BJ (cell line): ENCODE results near the gene ENTPD1. TPM values are rescaled to one million over a fixed set of nuclear protein-coding genes. Genes with fewer than 3 reads are reported as not detected.

Experiments
- CTCF ChIA-PET: fragments of 350-600 bp; formaldehyde crosslinking; extraction: SDS; loops from one replicate; lab custom pipeline; 2021; ENCODE audit warnings: antibody characterized with exemption, inconsistent platforms; lab: Yijun Ruan, JAX
- POLR2A ChIA-PET: fragments of 300-600 bp; sonication (Branson Sonifier 250); formaldehyde crosslinking; extraction: SDS; loops from one replicate; lab custom pipeline; 2021; ENCODE audit warnings: antibody characterized with exemption; lab: Charles Lee
- DNase-seq: peaks from one replicate; pipeline ENCODE4 v3.0.0-alpha.2; 2011; ENCODE audit warnings: low read depth
- H3K27me3 ChIP-seq: 2 replicates; pipeline ENCODE4 v1.6.0; 2011; ENCODE audit warnings: low read length; ENCODE audit not compliant: control insufficient read depth, insufficient read depth
- H3K36me3 ChIP-seq: 2 replicates; pipeline ENCODE4 v1.5.1; 2011; ENCODE audit warnings: low read length; ENCODE audit not compliant: control insufficient read depth, insufficient read depth
- H3K4me3 ChIP-seq: 2 replicates; pipeline ENCODE4 v1.5.1; 2011; ENCODE audit warnings: low read depth, mild to moderate bottlenecking, control low read depth, low read length
- polyA plus RNA-seq: library from polyadenylated mRNA; depleted of rRNA; stranded (reverse); fragments of >200 nt; gene quantifications from 2 replicates; pipeline ENCODE4 v1.2.3, GENCODE V29; 2011
- TF ChIP-seq, protein P1 (sequence below): IDR thresholded peaks from 2 replicates; pipeline ENCODE4 v1.5.1; 2011; ENCODE audit warnings: low read depth, mild to moderate bottlenecking, control low read depth, inconsistent platforms, low read length, moderate library complexity; ENCODE audit not compliant: insufficient read depth

The ENTPD1 gene
- polyA plus RNA-seq, 1 experiment, result 0.20 TPM

DNA sequence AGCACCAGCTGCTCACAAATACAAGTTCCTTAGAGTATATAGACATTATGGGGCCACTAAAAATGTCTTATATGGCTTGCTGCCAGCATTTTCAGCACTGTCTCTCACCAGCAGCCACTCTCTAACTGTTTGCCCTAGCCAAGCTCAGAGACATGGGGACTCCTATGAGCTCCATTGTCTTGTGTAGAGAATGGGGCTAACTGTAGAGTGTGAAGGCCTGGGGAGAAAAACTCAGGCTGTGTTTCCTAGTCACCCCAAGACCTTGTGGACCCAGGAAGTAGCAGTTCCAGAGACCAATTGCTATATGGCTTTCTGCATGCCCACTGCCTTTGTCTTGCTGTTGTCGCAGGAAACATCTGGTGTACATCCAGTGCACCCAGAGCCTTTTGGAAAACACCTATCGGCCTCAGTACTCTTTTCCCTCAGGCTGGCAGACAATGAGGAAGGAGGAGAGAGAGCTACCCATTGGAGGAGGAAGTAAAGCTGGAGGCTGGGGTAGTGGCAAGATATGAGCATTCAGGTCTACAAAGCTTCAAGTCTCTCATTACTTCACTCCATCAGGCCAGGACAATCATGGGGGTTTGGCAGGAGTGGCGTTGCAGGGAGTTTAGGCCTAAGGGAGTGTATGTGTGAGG is 28.4 kb downstream of the ENTPD1 start:
- ChIA-PET CTCF (interaction anchor here (1.5 kb wide), 2 partner anchors 57 to 91 kb away, joined by 3 read pairs; partner anchors contain the start of gene TCTN3), POLR2A (interaction anchor here (0.6 kb wide), 1 partner anchor 9 kb away, joined by 3 read pairs; no protein-coding TSS in a partner anchor)
- no peak for DNase-seq
- Histone ChIP-seq H3K27me3 (no peaks in the 10 kb centered on the region), H3K4me3 (no peak overlapping the region), H3K36me3 (no peaks in the 10 kb centered on the region)
- TF ChIP-seq, protein P1, sequence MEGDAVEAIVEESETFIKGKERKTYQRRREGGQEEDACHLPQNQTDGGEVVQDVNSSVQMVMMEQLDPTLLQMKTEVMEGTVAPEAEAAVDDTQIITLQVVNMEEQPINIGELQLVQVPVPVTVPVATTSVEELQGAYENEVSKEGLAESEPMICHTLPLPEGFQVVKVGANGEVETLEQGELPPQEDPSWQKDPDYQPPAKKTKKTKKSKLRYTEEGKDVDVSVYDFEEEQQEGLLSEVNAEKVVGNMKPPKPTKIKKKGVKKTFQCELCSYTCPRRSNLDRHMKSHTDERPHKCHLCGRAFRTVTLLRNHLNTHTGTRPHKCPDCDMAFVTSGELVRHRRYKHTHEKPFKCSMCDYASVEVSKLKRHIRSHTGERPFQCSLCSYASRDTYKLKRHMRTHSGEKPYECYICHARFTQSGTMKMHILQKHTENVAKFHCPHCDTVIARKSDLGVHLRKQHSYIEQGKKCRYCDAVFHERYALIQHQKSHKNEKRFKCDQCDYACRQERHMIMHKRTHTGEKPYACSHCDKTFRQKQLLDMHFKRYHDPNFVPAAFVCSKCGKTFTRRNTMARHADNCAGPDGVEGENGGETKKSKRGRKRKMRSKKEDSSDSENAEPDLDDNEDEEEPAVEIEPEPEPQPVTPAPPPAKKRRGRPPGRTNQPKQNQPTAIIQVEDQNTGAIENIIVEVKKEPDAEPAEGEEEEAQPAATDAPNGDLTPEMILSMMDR, result no peak

DNA sequence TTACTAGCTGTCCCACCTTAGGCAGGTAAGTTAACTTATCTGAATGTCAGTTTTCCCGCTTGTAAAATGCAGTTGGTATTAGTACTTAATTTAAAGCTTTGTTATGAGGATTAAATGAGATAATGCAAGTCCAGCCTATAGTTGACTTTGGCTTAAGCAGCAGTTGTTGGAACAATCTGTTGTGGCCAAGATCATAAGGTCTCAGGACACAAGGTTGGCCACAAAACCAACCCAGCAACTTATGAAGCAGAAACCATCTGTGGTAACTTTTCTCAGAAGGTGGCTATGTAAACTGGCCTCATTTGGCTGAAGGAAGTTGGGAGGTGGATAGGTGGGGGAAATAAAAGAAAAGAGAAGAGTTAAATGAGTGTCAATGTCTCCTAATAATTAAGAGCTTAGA is 29.4 kb downstream of the ENTPD1 start:
- TF ChIP-seq, protein P1, result no peak
- CTCF ChIA-PET, result no interaction called here
- DNase-seq, result no peak
- Histone ChIP-seq H3K27me3 (no peaks in the 10 kb centered on the region), H3K36me3 (no peaks in the 10 kb centered on the region), H3K4me3 (no peak overlapping the region)
- POLR2A ChIA-PET, result no interaction called here

GRCh38 chr10:95785942-95786669 is 30.1 kb downstream of the ENTPD1 start:
- no peaks in the 10 kb centered on the region for H3K36me3 ChIP-seq
- ChIA-PET POLR2A (no interaction called here), CTCF (interaction anchor here (0.5 kb wide), 1 partner anchor 1447 kb away, joined by 3 read pairs; no protein-coding TSS in a partner anchor)
- DNase-seq, result no peak
- H3K4me3 ChIP-seq, result no peak overlapping the region
- no peaks in the 10 kb centered on the region for H3K27me3 ChIP-seq
- TF ChIP-seq, protein P1, result no peak

DNA sequence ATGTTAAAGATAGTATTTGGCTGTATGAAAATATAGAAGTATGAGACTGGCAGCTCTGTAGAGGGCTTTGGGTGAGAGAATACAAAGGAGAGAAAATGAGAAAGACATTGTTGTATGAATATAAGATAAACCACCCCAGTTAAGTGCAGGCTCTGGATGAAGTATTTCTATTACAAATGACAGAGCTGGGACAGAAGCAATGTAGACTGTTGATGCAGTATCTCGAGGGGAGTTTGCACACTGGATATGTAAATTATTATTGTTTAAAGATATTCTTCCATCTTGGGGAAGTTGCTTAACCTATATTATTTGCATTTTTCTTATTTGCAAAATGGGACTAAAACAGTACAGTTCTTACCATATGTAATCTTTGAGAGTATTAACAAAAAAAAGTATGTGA is 31.5 kb downstream of the ENTPD1 start:
- CTCF ChIA-PET, result no interaction called here
- POLR2A ChIA-PET, result no interaction called here

DNA sequence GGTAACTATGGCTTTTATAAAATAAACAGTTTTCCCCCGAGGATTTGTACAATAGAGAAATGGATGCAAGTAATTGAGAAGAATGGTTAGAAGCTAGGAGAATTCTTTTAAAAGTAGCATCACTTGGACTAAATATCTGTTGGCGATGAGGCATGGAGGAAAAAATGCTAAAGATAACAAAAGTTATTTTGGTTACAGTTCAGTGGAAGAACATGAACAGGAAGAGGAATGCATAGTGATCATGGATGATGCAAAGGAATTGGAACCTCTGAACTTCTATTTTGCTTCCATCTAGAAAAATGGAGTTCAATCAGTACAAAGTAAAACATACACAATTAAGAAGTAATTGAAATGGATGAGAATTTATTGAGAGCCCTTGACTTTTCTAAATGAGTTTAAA is 32.9 kb downstream of the ENTPD1 start:
- ChIA-PET POLR2A (interaction anchor here (0.6 kb wide), 1 partner anchor 10 kb away, joined by 3 read pairs; no protein-coding TSS in a partner anchor), CTCF (interaction anchor here (1.0 to 1.5 kb wide), 2 partner anchors 13 to 95 kb away, joined by 3 read pairs; partner anchors contain the start of gene TCTN3)
- Histone ChIP-seq H3K27me3 (no peaks in the 10 kb centered on the region), H3K36me3 (no peaks in the 10 kb centered on the region), H3K4me3 (no peak overlapping the region)
- DNase-seq, result no peak
- TF ChIP-seq, protein P1, result no peak

More for the DNA sequence above, 31.5 kb downstream of the ENTPD1 start:
- no peak for DNase-seq
- Histone ChIP-seq H3K27me3 (no peaks in the 10 kb centered on the region), H3K4me3 (no peak overlapping the region), H3K36me3 (no peaks in the 10 kb centered on the region)
- TF ChIP-seq, protein P1, result no peak
